Colonic mucosa (tissue), 4 donors: ENCODE measurements around the gene PARD6G. TPM values are rescaled to one million over a fixed set of nuclear protein-coding genes. Genes with fewer than 3 reads are reported as not detected.

ENCODE experiments used
- DNase-seq: peaks from one replicate; pipeline ENCODE4 v3.0.0-alpha.2; 2020
- H3K27ac ChIP-seq: fragments of 200-600 bp; one replicate; pipeline ENCODE4 v1.8.0; 2021
- H3K27me3 ChIP-seq: fragments of 200-600 bp; one replicate; pipeline ENCODE4 v1.8.0; 2021
- H3K36me3 ChIP-seq: fragments of 200-600 bp; one replicate; pipeline ENCODE4 v1.8.0; 2021
- H3K4me1 ChIP-seq: fragments of 200-600 bp; one replicate; pipeline ENCODE4 v1.8.0; 2021; ENCODE audit warnings: mild to moderate bottlenecking
- H3K4me3 ChIP-seq: fragments of 200-600 bp; one replicate; pipeline ENCODE4 v1.8.0; 2021
- H3K9ac ChIP-seq, 2 donors: one replicate each; pipeline ENCODE4 v1.7.0; 2013; ENCODE audit warnings: control low read depth in 2 of 2, low read depth in 2 of 2, low read length in 2 of 2
- H3K9me3 ChIP-seq: fragments of 200-600 bp; one replicate; pipeline ENCODE4 v1.8.0; 2021
- CTCF ChIP-seq: fragments of 200-600 bp; IDR thresholded peaks from one replicate; pipeline ENCODE4 v1.8.0; 2022; ENCODE audit warnings: antibody characterized with exemption, mild to moderate bottlenecking
- intact Hi-C: fragments of 100-400 bp; cut with DNase I; formaldehyde crosslinking; loops from one replicate; pipeline ENCODE4 v1.14.1; 2022
- total RNA-seq, 2 donors: library from RNA; stranded (reverse); fragmentation: NEBNext Ultra II Directional in 1 of 2; extraction: Animal tissue kit (Norgen Biotek cat#: 25700) in 1 of 2; gene quantifications; one replicate each; pipeline ENCODE4 v1.2.1, GENCODE V29; 2021
- donor health status: healthy.
- donor health status: DM: no; HTN: no; CAD: no.
- donor health status: DM: no; HTN: no; CAD: no.

PARD6G gene
- total RNA-seq, 2 donors from 2014 or later = 1.0 to 1.2 TPM

GRCh38 chr18:80179857-80180558 lies 67.3 kb downstream of the PARD6G start:
- TF ChIP-seq CTCF = no peak
- no peak for DNase-seq
- intact Hi-C loops = no loop called here

GRCh38 chr18:80178935-80179818 lies 68.1 kb downstream of the PARD6G start:
- Histone ChIP-seq H3K27ac (no peak overlapping the region), H3K9me3 (no peaks in the 10 kb centered on the region), H3K27me3 (no peaks in the 10 kb centered on the region), H3K36me3 (no peaks in the 10 kb centered on the region), H3K9ac (no peak overlapping the region), H3K4me1 (no peaks in the 10 kb centered on the region), H3K4me3 (no peak overlapping the region)
- TF ChIP-seq CTCF = no peak
- DNase-seq = no peak
- intact Hi-C loops = no loop called here

More at GRCh38 chr18:80179857-80180558, 67.3 kb downstream of the PARD6G start:
- Histone ChIP-seq H3K36me3 (no peaks in the 10 kb centered on the region), H3K4me1 (no peaks in the 10 kb centered on the region), H3K9me3 (no peaks in the 10 kb centered on the region), H3K27ac (no peak overlapping the region), H3K4me3 (no peak overlapping the region), H3K9ac (no peak overlapping the region), H3K27me3 (no peaks in the 10 kb centered on the region)

- H3K9ac ChIP-seq = no peak overlapping the region
- H3K27me3 ChIP-seq = no peaks in the 10 kb centered on the region
- no peak overlapping the region for H3K4me3 ChIP-seq
- no peaks in the 10 kb centered on the region for H3K9me3 ChIP-seq
- intact Hi-C loops = no loop called here
- H3K27ac ChIP-seq = no peak overlapping the region
- DNase-seq = no peak
- H3K4me1 ChIP-seq = no peaks in the 10 kb centered on the region
- no peaks in the 10 kb centered on the region for H3K36me3 ChIP-seq
- no peak for TF ChIP-seq CTCF
These were observed 70.2 kb downstream of the PARD6G start for GRCh38 chr18:80177128-80177527.

- no peak overlapping the region for H3K4me3 ChIP-seq
- H3K36me3 ChIP-seq = no peaks in the 10 kb centered on the region
- H3K9me3 ChIP-seq = no peaks in the 10 kb centered on the region
- intact Hi-C loops = no loop called here
- TF ChIP-seq CTCF = no peak
- no peaks in the 10 kb centered on the region for H3K27me3 ChIP-seq
- DNase-seq = no peak
- H3K27ac ChIP-seq = no peak overlapping the region
- H3K9ac ChIP-seq = no peak overlapping the region
- H3K4me1 ChIP-seq = no peaks in the 10 kb centered on the region
These were observed 70.8 kb downstream of the PARD6G start for GRCh38 chr18:80176334-80177073.

GRCh38 chr18:80175451-80176204 lies 71.7 kb downstream of the PARD6G start:
- no peak overlapping the region for H3K9ac ChIP-seq
- no peaks in the 10 kb centered on the region for H3K9me3 ChIP-seq
- H3K36me3 ChIP-seq = no peaks in the 10 kb centered on the region
- H3K4me1 ChIP-seq = no peaks in the 10 kb centered on the region
- no peak for TF ChIP-seq CTCF
- no peak overlapping the region for H3K4me3 ChIP-seq
- H3K27me3 ChIP-seq = no peaks in the 10 kb centered on the region
- intact Hi-C loops = no loop called here
- H3K27ac ChIP-seq = no peak overlapping the region
- no peak for DNase-seq
